Sigmoid colon (tissue), 7 donors: Measurements from ENCODE around the gene GOLGA3. TPM values are rescaled to one million over a fixed set of nuclear protein-coding genes. Genes with fewer than 3 reads are reported as not detected.
"Not testable (repeated sequence)": the region's sequence is repeated elsewhere in the genome, so short reads cannot be mapped to it uniquely, and the experiment has no call there.

Source experiments
- DNase-seq: peaks from one replicate; pipeline ENCODE4 v3.0.0-alpha.2; 2019
- H3K27ac ChIP-seq, 4 donors: fragments of 200-600 bp; sonication (generic); one replicate each; pipeline ENCODE4 v1.5.1; 2016 to 2019; ENCODE audit warnings: mild to moderate bottlenecking in 1 of 4
- H3K27me3 ChIP-seq, 3 donors: fragments of 200-600 bp; sonication (generic); one replicate each; pipeline ENCODE4 v1.5.1; 2019; ENCODE audit warnings: mild to moderate bottlenecking in 1 of 3
- H3K36me3 ChIP-seq, 4 donors: fragments of 200-600 bp; sonication (generic); one replicate each; pipeline ENCODE4 v1.5.1; 2016 to 2019
- H3K4me1 ChIP-seq, 4 donors: fragments of 200-600 bp; sonication (generic); one replicate each; pipeline ENCODE4 v1.5.1; 2017 to 2019
- H3K4me3 ChIP-seq, 4 donors: fragments of 200-600 bp; sonication (generic); one replicate each; pipeline ENCODE4 v1.5.1; 2017 to 2019; ENCODE audit warnings: mild to moderate bottlenecking in 2 of 4, moderate library complexity in 1 of 4
- H3K9me3 ChIP-seq, 4 donors: fragments of 200-600 bp in 3 of 4; sonication (generic) in 3 of 4; one replicate each; pipeline versions ENCODE4 v1.5.1 to v1.6.1; 2013 to 2019
- CTCF ChIP-seq, 4 experiments: fragments of 450-650 bp in 3 of 4; fragments of 200-600 bp in 1 of 4; IDR thresholded peaks; one replicate each; pipeline ENCODE4 v1.5.1; 2016 to 2019; ENCODE audit warnings: antibody characterized with exemption in 4 of 4, mild to moderate bottlenecking in 3 of 4, moderate library complexity in 2 of 4
- EP300 ChIP-seq, 4 donors: sonication (generic); formaldehyde crosslinking; IDR thresholded peaks; one replicate each; pipeline ENCODE4 v1.6.1; 2017; ENCODE audit warnings: antibody characterized with exemption in 4 of 4
- POLR2A ChIP-seq, 2 donors: fragments of 450-650 bp; IDR thresholded peaks; one replicate each; pipeline ENCODE4 v1.6.1; 2016; ENCODE audit warnings: antibody characterized with exemption in 2 of 2, mild to moderate bottlenecking in 2 of 2, moderate library complexity in 2 of 2
- POLR2AphosphoS5 ChIP-seq, 4 donors: sonication (generic); formaldehyde crosslinking; IDR thresholded peaks; one replicate each; pipeline ENCODE4 v1.6.1; 2017; ENCODE audit warnings: antibody characterized with exemption in 4 of 4
- WGBS, 2 donors: extraction: QIAGEN DNeasy Blood & Tissue Kit; methylation state at CpG; one replicate each; pipeline ENCODE4 v1.1.7; 2013; 5-methylcytosine and 5-hydroxymethylcytosine counted together
- intact Hi-C: fragments of 100-400 bp; cut with DNase I; formaldehyde crosslinking; loops from one replicate; pipeline ENCODE4 v1.15.1; 2023
- polyA plus RNA-seq, 3 donors: library from polyadenylated mRNA; stranded (reverse); fragments of 200-250 nt; gene quantifications; one replicate each; pipeline ENCODE4 v1.2.3, GENCODE V29; 2013
- total RNA-seq, 4 donors: library from RNA; depleted of rRNA; stranded (reverse); fragments of >200 nt; gene quantifications; one replicate each; pipeline ENCODE4 v1.1.0, GENCODE V29; 2016
- donor health status: healthy with polysubstance abuse.
- donor health status: Bipolar disorder and iron deficiency.
- donor health status: healthy.

The GOLGA3 gene
- total and polyA plus RNA-seq, 7 donors = 9.6 to 78.4 (median 45.7) TPM

GRCh38 chr12:132848521-132848920 is 19.9 kb upstream of the GOLGA3 start:
- Histone ChIP-seq H3K4me1 (no peaks in the 10 kb centered on the region), H3K27me3 (no peaks in the 10 kb centered on the region), H3K9me3 (no peaks in the 10 kb centered on the region), H3K36me3 (peaks cover 44 to 93% (median 72%) of the 10 kb centered on the region in 4 donors), H3K4me3 (no peak overlapping the region), H3K27ac (no peak overlapping the region)
- no peak for TF ChIP-seq EP300 (IDR thresholded peaks at IDR 0.05)
- TF ChIP-seq CTCF (IDR thresholded peaks at IDR 0.05) = no peak
- no peak for TF ChIP-seq POLR2A (IDR thresholded peaks at IDR 0.05)
- TF ChIP-seq POLR2AphosphoS5 (IDR thresholded peaks at IDR 0.05) = no peak
- WGBS, 2 donors = 94% methylated on average over 13 of the region's 13 CpGs
- no peak for DNase-seq
- intact Hi-C loops = no loop called here

- WGBS, 2 donors = 84 to 93% methylated on average over 30 of the region's 30 CpGs
Observed at GRCh38 chr12:132847363-132848356, 19.0 kb upstream of the GOLGA3 start.

GRCh38 chr12:132844681-132845080 is 16.0 kb upstream of the GOLGA3 start:
- WGBS, 2 donors = 94 to 98% methylated on average over 11 of the region's 11 CpGs
- H3K4me3 ChIP-seq, H3K9me3 ChIP-seq, DNase-seq, H3K4me1 ChIP-seq, intact Hi-C loops, H3K27me3 ChIP-seq, H3K27ac ChIP-seq: not testable (repeated sequence)
- peaks cover 19 to 89% (median 68%) of the 10 kb centered on the region in 4 donors for H3K36me3 ChIP-seq

More at GRCh38 chr12:132847363-132848356, 19.0 kb upstream of the GOLGA3 start:
- no peak for DNase-seq
- no peak overlapping the region for H3K4me3 ChIP-seq
- H3K4me1 ChIP-seq = no peaks in the 10 kb centered on the region
- no peaks in the 10 kb centered on the region for H3K9me3 ChIP-seq
- no peak overlapping the region for H3K27ac ChIP-seq
- TF ChIP-seq POLR2AphosphoS5 (IDR thresholded peaks at IDR 0.05) = no peak
- TF ChIP-seq EP300 (IDR thresholded peaks at IDR 0.05) = no peak
- no peak for TF ChIP-seq POLR2A (IDR thresholded peaks at IDR 0.05)
- TF ChIP-seq CTCF (IDR thresholded peaks at IDR 0.05) = no peak
- H3K27me3 ChIP-seq = no peaks in the 10 kb centered on the region
- peaks cover 36 to 93% (median 71%) of the 10 kb centered on the region in 4 donors for H3K36me3 ChIP-seq
- intact Hi-C loops = no loop called here

- Histone ChIP-seq H3K36me3 (peaks cover 14 to 72% (median 56%) of the 10 kb centered on the region in 4 donors), H3K4me3 (no peak overlapping the region), H3K27ac (no peak overlapping the region), H3K4me1 (peaks cover 0 to 15% (median 12%) of the 10 kb centered on the region in 4 donors), H3K9me3 (no peaks in the 10 kb centered on the region), H3K27me3 (no peaks in the 10 kb centered on the region)
- TF ChIP-seq POLR2AphosphoS5 (IDR thresholded peaks at IDR 0.05) (no peak), CTCF (IDR thresholded peaks at IDR 0.05) (no peak), EP300 (IDR thresholded peaks at IDR 0.05) (no peak), POLR2A (IDR thresholded peaks at IDR 0.05) (no peak)
- WGBS, 2 donors = 93 to 94% methylated on average over 21 of the region's 21 CpGs
- DNase-seq = no peak
- intact Hi-C loops = no loop called here
Observed at GRCh38 chr12:132842449-132843045, 13.9 kb upstream of the GOLGA3 start.

GRCh38 chr12:132841151-132841550 is 12.5 kb upstream of the GOLGA3 start:
- Histone ChIP-seq H3K4me3 (no peak overlapping the region), H3K4me1 (peaks cover 0 to 20% (median 16%) of the 10 kb centered on the region in 4 donors), H3K36me3 (peaks cover 5 to 60% (median 44%) of the 10 kb centered on the region in 4 donors), H3K9me3 (no peaks in the 10 kb centered on the region), H3K27ac (no peak overlapping the region), H3K27me3 (no peaks in the 10 kb centered on the region)
- TF ChIP-seq POLR2AphosphoS5 (IDR thresholded peaks at IDR 0.05) (no peak), POLR2A (IDR thresholded peaks at IDR 0.05) (no peak), CTCF (IDR thresholded peaks at IDR 0.05) (no peak), EP300 (IDR thresholded peaks at IDR 0.05) (no peak)
- intact Hi-C loops = no loop called here
- no peak for DNase-seq
- WGBS, 2 donors = 94 to 97% methylated on average over 15 of the region's 15 CpGs
